Stimulated activated naive CD4-positive, alpha-beta T cell treated with Interleukin-2 at 50 U/mL for 16 hours (primary cell): ENCODE data around the gene RASL10A.

Experiments
- DNase-seq: peaks from one replicate; lab custom pipeline; 2025; lab: John Stamatoyannopoulos, UW

The RASL10A gene

DNA sequence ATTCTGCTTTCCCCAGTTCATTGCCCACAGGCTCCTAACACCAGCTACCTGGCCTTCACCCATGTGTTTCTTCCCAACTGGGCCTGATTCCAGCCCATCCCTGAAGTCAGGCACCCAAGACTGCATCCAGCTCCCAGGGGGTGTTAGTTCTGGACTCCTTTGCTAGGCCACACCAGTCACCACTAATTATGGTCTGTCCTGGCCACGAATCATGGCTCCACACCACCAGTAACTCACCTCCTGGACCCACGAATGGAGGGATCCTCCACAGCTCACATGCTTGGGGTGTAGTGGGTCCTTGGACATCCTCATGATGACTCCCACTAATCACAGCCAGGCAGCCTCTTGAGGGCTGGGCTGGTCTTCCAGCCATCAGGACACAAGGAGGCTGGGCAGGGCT, 3.6 kb upstream of the RASL10A start:
- DNase-seq = no peak

DNA sequence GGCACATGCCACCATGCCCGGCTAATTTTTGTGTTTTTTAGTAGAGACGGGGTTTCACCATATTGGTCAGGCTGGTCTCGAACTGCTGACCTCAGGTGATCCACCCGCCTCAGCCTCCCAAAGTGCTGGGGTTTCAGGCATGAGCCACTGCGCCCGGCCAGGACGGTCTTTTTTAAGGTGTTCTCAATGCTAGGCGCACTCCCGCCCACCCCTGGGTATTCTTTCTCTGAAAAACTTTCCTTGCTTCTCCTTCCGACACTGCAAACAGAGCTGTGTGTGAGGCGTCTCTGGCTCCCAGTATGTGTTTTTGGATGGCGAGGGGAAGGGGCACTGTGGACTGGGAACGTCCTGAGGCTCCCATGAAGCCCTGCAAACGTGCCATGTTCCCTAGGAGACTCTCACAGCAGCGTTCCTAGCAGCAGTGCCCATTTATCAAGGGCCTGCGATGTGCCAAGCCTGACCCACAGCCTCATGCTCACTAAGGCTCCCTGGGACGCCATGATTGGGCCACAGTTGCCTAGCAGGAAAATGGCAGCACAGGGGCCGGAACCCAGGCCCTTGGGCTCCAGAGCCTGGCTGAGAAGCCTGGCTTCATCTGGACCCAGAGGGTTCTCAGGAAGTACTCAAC, 2.4 kb upstream of the RASL10A start:
- DNase-seq = no peak

DNA sequence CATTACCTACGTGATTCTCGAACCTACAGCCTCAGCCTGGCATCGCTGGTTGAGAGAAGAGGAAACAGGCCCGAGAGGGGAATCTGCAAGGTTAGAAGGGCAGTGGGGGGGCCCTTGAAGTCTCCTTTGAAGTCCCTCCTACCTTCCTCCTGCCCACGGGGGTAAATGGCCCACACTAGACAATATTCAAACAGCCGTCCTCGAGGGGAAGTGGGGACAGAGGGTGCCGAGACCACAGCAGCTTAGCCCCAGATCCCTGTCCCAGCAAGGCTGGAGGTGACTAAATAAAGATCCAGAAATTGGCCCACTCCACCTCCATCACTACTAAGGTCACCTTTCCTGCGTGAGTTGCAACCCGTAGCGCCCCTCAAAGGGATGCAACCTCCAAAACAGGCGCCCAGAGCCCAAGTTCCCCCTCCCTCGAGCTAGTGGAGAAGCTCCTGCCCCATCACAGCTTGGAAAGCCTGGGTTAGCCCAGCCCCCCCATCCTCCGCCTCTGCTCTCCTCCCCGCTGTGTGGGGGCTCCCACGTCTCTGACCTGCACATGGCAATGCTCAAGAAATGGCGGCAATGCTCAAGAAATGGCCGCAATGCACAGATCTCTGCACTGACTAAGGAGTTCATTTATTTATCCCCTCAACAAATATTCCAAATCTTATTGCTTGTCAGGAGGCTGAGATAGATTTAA, 788 bp upstream of the RASL10A start:
- DNase-seq = no peak

GRCh38 chr22:29314537-29315285, 786 bp downstream of the RASL10A start:
- no peak for DNase-seq

DNA sequence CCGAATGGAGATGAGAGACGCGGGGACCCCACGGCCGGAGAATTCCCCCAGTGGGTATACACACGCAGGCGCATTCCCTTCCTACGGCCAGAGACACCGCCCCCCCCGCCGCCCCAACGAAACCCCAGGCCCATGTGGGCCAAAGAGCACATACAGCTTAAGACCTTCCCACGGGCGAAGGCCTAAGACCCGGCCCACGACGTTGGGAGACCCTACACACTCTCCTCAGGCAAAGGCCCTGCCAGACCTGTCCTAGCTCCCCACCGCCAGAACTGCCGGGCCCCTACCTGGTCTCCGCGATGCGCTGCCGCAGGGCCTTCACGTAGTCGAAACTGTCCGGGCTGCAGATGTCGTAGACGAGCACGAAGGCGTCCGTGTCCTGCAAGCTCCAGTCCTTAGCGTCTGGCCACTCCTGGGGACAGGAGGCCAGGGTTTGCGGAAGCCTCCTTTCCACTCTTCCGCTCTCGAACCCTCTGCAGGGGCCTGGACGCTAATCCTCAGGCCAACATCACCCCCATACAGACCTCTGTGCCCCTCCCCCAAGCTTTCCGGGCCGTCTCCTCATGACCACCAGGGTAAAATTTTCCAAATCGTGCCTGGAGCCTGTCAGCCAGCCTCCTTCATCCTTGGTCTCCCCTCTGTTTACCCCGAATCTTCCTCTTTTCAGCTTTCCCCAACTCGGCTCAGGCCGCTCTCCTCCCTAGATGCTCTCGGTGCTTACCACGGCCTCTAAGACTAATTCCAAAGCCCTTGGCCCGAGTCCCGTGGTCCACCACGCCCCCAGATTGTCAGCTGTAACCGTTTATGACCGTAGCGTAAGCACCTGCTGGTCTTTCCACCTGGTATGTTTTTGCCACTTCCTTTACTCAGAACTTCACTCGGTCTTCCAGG, 1.7 kb downstream of the RASL10A start:
- DNase-seq = no peak

DNA sequence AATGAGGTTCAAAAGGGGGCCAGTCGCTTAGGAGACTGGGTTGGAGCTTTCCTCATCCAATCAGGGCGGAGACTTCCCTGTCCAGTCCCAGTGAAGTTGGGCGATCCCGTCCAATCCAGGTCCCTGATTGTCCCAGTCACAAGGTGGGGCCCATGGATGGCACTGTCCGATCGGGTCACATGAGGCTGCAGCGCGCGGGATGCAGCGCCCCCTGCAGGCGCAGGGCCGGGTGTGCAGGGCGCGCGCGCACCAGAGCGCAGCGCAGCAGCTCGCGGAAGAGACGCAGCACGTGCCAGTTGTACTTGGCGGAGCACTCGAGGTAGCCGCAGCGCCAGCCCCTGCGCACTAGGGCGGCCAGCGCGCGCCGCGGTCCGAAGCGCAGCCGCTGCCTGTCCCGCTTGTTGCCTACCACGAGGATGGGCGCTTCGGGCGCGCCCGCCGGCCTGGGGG, 2.3 kb downstream of the RASL10A start:
- DNase-seq = no peak

DNA sequence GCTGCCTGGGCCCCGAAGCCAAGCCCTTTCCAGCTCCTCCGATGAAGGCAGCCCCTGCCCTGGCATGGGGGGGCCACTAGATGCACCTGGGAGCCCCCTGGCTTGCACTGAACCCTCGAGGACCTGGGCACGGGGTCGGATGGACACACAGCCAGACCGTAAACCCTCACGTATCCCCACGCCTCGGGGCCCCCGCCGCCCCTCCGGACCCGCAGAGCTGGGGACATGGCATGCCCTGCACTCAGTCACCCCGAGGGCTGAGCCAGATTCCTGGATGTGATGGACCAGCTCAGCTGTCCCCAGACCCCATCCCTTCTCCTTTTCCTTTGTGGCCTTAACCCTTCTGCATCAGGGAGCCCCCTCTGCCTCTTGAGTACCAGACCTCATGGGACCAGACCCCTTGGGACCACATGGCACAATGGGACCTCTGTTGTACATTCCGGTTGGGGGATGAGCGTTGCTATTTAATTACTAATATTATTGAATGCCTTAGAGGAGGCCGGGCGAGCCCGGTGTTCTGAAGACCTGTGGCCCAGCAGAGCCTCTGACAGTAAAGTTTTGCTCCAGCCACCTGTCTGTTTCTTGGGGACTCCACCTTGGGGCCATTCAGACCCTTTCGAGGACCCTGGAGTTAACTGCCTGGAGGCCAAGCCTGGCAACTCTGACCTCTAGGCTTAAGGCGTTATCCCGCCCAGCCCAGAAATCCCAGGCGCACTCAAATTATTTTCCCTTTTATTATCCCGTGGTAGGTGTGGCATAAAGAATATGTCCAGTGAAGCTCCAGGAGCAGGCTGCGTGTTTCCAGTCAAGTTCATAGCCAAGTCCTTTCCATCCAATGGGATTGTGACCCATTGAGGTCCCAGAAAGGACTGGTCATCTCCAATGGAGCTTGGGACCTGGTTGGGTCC, 3.0 kb downstream of the RASL10A start:
- no peak for DNase-seq

GRCh38 chr22:29311464-29312217, 3.9 kb downstream of the RASL10A start:
- DNase-seq = no peak

DNA sequence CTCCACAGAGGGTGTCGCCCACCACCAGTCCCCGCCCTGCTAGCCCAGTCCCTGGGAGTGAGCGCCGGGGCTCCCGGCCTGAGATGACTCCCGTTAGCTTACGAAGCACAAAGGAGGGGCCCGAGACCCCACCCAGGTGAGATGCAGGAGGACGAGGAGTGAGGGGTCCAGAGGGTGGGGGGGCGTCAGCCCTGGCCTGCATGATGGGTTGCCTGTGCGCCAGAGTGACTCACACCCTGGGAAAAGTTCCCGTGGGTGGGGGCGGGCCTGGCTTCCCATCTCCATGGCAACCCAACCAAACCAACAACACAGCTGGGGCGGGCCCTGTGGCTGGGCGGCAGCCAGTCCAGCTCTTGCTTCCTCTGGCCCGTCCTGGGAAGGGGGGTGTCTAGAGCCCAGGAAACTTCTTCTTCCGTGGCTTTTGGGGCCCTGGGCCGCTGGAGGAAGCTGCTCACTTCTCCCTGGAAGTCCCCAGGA, 4.6 kb downstream of the RASL10A start:
- peak; percentile 51 for DNase-seq

- no peak for DNase-seq
Measured at GRCh38 chr22:29310065-29310862, 5.2 kb downstream of the RASL10A start.

- DNase-seq = no peak
Measured at GRCh38 chr22:29309332-29310064, 6.0 kb downstream of the RASL10A start.

DNA sequence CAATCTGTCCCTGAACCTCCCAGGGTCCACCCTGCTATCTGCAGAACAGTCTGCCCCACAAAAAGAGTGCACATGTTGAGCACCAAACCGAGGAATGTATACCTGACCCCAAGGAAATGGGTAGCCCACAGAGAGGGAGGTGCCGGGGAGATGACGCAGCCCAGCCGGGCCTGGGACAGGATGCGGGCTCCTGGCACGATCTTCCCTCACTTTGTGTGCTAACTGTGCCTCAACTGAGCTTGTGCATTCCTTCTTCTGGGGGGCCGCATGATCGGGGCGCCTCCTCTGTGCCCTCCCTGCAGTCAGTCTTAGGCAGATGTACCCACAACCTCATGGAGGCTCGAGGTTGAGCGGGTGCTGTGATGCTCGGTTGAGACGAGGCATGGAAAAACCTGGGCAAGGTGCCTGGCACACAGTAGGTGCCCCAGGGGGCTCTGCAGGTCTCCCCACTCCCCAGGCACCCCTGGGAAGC, 6.7 kb downstream of the RASL10A start:
- no peak for DNase-seq

DNA sequence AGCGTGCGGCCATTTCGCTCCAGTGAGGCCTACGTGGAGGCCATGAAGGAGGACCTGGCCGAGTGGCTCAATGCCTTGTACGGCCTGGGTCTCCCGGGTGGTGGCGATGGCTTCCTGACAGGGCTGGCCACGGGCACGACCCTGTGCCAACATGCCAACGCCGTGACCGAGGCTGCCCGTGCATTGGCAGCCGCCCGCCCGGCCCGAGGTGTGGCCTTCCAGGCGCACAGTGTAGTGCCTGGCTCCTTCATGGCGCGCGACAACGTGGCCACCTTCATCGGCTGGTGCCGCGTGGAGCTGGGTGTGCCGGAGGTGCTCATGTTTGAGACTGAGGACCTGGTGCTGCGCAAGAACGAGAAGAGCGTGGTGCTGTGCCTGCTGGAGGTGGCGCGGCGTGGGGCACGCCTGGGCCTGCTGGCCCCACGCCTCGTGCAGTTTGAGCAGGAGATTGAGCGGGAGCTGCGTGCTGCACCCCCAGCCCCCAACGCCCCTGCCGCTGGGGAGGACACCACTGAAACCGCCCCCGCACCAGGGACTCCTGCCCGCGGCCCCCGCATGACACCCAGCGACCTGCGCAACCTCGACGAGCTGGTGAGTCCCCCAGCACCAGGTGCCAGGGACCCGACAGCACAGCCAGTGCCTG, 7.2 kb downstream of the RASL10A start:
- no peak for DNase-seq

DNA sequence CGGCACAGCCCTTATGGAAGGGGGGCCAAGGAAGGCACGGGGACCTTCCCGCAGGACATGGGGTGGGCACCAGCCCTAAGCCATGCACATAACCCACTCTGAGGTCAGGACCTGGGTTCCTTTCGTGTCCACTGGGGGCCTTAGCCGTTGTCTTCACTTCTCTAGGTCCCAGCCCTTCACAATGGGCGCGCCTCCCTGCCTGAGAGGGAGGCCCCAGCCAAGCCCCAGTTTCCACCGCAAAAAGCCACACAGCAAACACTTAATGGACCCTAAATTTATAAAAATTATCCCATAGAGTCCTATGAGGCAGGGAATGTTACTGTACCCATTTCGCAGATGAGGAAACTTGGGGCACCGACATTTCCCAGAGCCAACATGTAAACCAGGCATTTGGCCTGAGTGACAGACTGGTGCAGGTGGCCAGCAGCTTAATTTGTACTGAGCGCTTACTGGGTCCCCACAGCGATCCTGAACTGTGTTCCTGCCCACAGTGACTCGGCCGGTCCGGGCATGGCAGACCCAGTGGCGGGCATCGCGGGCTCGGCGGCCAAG, 7.8 kb downstream of the RASL10A start:
- no peak for DNase-seq

DNA sequence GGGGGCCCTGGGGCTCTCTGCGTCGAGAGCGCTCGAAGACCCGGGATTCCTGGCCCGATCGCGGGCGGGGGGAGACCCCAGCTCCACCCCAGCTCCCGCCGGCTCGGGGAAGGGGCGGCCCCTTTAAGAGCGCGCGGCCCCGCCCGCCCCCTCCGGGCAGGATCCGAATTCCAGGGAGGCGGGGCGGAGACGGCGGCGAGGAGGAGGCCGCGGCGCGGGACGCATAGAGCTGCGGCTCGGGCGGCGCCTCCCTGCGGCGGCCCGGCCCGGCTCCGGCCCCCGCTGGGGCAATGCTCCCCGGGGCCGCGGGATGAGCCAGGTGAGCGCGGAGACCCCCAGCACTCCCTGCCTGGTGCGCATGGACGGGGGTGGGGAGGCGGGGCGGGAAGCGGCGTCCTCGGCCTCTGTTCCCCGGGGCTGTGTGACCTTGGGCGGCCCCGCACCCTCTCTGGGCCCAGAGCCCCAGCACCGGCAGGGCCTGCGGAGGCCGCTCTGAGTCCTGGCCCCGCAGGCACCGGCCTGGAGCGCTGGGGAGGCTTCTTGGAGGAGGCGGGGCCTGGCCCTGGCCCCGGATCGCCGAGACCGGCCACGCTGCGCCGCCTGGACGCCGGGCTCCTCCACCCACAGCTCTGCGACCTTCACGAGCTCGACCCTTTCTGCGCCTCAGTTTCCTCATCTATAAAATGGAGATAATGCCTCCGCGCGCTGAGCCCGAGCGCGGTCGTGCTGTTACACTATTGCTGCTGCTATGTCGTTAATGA, 8.5 kb downstream of the RASL10A start:
- peak; percentile 16 for DNase-seq

- DNase-seq = peak; percentile 29
Measured at GRCh38 chr22:29306175-29306834, 9.2 kb downstream of the RASL10A start, which contains the start of gene GAS2L1. TSS of gene GAS2L1 (plus strand) at chr22:29306650. CDS start at chr22:29308106, 1,456 bp downstream.
